A549 (cell line): ENCODE data around the gene KCNH2.

Source experiments
- CEBPB ChIP-seq, 2 experiments: fragments of >200 bp in 1 of 2; sonication (Bioruptor Twin) in 1 of 2; formaldehyde crosslinking in 1 of 2; IDR thresholded peaks; 2 replicates each; pipeline ENCODE4 v1.6.1; 2012 to 2016
- EP300 ChIP-seq, 2 experiments: fragments of >200 bp; sonication (Bioruptor Twin); formaldehyde crosslinking; IDR thresholded peaks; 2 replicates in 1 of 2; 3 replicates in 1 of 2; pipeline ENCODE4 v1.6.1; 2016 to 2017
- JUN ChIP-seq, 2 experiments: fragments of >200 bp; sonication (Bioruptor Twin); formaldehyde crosslinking; IDR thresholded peaks; 2 replicates in 1 of 2; 3 replicates in 1 of 2; pipeline ENCODE4 v1.6.1; 2016 to 2017
- MAZ ChIP-seq: fragments of 150-350 bp; IDR thresholded peaks from 2 replicates; pipeline ENCODE4 v1.6.1; 2014; ENCODE audit warnings: antibody characterized with exemption, low read depth, low read length, borderline replicate concordance
- RCOR1 ChIP-seq: fragments of 150-350 bp; IDR thresholded peaks from 2 replicates; pipeline ENCODE4 v1.6.1; 2014; ENCODE audit warnings: antibody characterized with exemption, low read length, low read depth
- RFX5 ChIP-seq: fragments of 450-650 bp; IDR thresholded peaks from 2 replicates; pipeline ENCODE4 v1.7.1; 2014; ENCODE audit warnings: antibody characterized with exemption, mild to moderate bottlenecking, moderate library complexity
- TF ChIP-seq, protein P1 (sequence below): fragments of >200 bp; sonication (Bioruptor Twin); formaldehyde crosslinking; IDR thresholded peaks from 3 replicates; pipeline ENCODE4 v1.5.1; 2016
- TF ChIP-seq, protein P2 (sequence below): fragments of 200-600 bp; sonication (generic); IDR thresholded peaks from 2 replicates; pipeline ENCODE4 v1.6.1; 2016; ENCODE audit warnings: antibody characterized with exemption, mild to moderate bottlenecking, moderate library complexity

DNA sequence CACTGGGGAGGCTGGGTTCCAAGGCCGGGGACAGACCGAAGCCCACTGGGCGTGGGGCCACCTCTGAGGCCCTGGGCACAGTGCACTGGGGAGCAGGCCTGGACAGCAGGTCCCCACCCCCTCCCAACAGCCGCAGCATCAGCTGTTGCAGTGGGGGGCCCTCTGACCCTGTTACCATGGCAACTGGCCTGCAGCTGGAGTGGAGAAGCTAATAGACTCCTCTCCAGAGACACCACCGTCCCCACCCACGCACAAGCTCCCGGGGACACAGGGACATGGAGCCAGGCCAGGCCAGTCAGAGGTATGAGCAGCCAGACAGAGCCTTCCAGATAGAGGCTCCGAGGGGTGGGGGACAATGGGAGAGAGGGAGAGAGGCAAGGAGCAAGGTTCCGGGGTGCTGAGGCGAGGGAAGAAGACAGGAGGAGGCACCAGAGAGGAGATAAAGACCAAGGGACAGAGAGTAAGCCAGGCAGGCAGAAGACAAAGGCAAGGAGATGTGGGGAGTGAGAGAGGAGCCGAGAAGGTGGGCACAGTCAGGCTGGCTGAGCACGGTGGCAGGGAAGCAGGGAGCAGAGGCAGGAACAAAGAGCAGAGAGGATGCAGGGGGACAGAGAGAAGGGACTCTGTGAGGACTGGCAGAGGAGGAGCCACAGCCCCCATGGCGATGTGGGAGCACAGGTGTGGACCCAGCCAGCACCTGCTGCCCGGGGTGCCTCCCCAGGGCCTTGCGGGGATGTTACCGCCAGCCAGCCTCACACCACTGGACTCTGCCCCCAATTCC lies 6.7 kb downstream of the KCNH2 start:
- TF ChIP-seq, protein P1, sequence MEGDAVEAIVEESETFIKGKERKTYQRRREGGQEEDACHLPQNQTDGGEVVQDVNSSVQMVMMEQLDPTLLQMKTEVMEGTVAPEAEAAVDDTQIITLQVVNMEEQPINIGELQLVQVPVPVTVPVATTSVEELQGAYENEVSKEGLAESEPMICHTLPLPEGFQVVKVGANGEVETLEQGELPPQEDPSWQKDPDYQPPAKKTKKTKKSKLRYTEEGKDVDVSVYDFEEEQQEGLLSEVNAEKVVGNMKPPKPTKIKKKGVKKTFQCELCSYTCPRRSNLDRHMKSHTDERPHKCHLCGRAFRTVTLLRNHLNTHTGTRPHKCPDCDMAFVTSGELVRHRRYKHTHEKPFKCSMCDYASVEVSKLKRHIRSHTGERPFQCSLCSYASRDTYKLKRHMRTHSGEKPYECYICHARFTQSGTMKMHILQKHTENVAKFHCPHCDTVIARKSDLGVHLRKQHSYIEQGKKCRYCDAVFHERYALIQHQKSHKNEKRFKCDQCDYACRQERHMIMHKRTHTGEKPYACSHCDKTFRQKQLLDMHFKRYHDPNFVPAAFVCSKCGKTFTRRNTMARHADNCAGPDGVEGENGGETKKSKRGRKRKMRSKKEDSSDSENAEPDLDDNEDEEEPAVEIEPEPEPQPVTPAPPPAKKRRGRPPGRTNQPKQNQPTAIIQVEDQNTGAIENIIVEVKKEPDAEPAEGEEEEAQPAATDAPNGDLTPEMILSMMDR, result no peak
- TF ChIP-seq JUN (IDR thresholded peaks at IDR 0.05) (no peak), RCOR1 (no peak), RFX5 (no peak), MAZ (no peak), EP300 (IDR thresholded peaks at IDR 0.05) (no peak), CEBPB (IDR thresholded peaks at IDR 0.05) (no peak)
- TF ChIP-seq, protein P2, sequence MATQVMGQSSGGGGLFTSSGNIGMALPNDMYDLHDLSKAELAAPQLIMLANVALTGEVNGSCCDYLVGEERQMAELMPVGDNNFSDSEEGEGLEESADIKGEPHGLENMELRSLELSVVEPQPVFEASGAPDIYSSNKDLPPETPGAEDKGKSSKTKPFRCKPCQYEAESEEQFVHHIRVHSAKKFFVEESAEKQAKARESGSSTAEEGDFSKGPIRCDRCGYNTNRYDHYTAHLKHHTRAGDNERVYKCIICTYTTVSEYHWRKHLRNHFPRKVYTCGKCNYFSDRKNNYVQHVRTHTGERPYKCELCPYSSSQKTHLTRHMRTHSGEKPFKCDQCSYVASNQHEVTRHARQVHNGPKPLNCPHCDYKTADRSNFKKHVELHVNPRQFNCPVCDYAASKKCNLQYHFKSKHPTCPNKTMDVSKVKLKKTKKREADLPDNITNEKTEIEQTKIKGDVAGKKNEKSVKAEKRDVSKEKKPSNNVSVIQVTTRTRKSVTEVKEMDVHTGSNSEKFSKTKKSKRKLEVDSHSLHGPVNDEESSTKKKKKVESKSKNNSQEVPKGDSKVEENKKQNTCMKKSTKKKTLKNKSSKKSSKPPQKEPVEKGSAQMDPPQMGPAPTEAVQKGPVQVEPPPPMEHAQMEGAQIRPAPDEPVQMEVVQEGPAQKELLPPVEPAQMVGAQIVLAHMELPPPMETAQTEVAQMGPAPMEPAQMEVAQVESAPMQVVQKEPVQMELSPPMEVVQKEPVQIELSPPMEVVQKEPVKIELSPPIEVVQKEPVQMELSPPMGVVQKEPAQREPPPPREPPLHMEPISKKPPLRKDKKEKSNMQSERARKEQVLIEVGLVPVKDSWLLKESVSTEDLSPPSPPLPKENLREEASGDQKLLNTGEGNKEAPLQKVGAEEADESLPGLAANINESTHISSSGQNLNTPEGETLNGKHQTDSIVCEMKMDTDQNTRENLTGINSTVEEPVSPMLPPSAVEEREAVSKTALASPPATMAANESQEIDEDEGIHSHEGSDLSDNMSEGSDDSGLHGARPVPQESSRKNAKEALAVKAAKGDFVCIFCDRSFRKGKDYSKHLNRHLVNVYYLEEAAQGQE, result no peak
